HG02642 (cell line): ENCODE data around the gene KIAA0753.

Experiments used
- ATAC-seq: cut with Tn5 transposase; IDR thresholded peaks from one replicate; pipeline ENCODE4 v1.9.1; 2021; ENCODE audit warnings: mild to moderate bottlenecking; ENCODE audit not compliant: unreplicated experiment, poor library complexity

The KIAA0753 gene

DNA sequence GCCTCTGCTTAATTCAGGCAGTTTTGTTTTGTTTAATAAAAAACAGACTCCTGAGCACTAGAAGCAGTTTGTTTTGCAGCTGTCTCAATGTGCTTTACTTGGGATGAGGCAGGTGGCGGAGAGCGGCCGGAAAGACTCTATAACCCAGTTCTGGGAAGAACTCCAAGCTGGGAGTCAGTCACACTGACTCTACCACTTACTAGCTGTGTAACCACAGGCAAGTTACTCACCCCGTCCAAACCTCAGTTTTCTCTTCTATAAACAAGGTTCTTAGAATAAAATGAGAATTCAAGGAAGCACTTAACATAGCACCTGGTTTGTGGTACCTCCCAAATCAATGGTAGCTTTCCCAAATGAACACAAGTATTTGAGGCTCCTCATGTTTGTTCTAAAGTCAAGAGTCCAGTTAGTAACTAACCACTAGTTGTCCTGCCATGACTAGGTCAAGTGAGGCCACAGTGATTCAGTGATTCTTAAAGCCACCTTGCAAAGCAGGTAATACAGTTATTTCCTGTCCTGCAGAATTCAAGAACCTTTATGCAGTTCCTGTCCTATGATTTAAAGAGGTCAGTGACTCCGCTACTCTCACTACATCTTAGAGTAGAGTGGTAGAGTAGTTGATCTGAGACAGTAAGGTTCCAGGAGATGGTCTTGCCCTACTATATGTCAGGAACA lies 3.1 kb upstream of the KIAA0753 start:
- no peak for ATAC-seq

GRCh38 chr17:6642592-6642991 lies 2.1 kb upstream of the KIAA0753 start:
- no peak for ATAC-seq

GRCh38 chr17:6641247-6641863 lies 844 bp upstream of the KIAA0753 start:
- peak; percentile 24 for ATAC-seq

DNA sequence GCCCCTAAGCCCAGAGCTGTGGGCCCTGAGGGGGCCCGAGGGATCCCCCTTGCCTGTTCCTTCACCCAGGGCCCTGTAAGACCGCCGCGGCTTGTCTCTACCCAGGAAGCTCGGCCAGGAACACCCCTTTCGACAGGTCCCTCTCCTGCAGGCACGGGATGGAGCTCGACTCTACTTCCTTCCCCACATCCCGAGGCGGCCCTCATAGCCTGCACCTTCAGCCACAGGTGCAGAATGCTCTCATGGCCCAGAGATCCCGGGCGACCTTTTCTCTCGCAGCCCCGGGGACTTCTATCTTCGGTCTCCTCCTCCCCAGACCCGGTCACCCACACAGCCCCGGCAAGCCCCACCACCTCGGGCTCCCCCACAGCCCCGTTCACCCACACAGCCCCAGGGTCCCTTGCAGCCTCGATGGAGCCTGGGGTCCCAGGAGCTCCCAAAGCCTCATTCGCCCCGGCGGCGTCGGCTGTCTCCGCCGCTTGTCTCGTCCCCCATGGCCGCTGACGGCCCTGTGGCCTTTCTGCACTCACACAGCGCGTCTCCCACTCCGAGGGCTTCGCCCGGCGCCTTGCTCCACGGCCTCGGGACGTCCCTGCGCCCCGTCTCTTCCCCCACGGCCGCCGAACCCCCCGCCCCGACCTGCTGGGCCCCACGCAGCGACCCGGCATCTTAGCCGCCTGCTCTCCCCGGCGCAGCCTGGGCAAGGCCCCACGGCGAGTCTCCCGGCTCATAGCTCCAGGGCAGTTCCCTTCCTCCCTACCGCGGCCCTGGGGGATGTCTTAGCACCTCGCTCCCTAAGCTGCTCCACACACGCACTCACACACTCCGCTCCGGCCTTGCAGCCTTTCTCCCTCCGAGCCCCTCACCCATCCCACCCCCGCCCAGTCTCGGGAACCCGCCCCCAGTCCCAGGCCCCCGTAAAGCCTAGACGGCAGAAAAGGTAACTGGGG lies 650 bp downstream of the KIAA0753 start:
- ATAC-seq = peak; percentile 11

DNA sequence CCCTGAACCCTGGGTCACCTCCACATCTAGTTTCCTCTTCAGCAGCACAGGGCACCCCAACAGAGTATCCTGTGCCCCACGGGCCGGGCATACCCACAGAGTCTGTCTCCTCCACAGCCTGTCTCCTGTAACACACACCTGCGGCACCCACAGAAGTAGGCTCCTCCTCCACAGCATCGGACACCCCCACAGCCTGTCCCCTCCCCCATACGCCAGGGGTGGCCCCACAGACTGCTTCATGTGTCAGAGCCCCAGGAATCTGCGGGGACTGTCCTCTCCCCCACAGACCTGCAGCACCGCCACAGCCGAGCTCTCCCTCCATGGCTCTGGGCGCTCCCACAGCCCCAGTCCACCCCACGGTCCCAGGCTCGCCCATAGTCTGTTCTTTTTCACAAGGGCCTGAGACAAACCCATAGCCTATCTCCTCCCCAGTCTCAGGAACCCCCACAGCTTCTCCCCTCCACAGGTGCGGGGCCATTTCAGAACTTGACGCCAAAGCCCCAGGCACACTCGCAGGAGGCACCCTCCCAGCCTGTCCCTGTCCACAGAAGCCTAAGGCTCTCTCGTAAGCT lies 1.4 kb downstream of the KIAA0753 start:
- ATAC-seq = no peak

- ATAC-seq = no peak
Measured at GRCh38 chr17:6638046-6638908, 2.2 kb downstream of the KIAA0753 start.

GRCh38 chr17:6637458-6637840 lies 3.1 kb downstream of the KIAA0753 start:
- ATAC-seq = no peak

DNA sequence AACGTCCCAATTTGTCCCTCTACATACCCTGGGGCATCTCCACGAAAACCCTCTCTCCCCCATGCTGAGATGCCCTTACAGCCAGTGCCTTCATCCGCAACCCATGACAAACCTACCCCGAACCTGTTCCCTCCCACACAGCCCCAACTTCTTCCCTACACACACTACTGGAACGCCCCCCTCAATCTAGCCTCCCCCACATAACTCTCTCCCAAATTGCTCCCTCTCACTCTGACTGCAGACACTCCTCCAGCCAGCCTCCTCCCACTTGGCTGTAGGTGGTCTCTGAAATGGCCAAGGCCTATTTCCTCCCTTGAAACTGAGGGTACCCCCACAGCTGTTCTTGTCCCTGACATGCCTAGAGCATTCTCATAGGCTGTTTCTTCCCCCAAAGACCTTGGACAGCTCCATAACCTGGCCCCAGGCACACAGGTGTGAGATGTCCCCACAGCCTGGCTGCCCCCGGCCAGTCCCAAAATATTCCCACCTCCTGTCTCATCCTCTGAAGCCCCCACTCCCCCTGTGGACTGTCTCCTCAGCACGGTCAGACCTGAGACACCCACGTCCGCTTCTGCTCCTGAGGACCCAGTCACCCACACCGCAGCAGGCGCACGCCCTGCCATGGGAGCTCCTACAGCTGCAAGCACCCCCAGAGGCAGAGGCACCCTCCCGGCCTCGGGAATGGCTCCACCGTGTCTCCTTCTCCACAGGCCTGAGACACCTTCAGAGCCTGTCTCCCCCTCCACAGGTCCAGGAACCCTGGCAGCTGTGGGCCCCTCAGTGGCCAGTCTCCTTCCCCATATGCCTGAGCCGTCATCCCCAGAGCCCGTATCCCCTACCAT lies 3.7 kb downstream of the KIAA0753 start:
- ATAC-seq = no peak

DNA sequence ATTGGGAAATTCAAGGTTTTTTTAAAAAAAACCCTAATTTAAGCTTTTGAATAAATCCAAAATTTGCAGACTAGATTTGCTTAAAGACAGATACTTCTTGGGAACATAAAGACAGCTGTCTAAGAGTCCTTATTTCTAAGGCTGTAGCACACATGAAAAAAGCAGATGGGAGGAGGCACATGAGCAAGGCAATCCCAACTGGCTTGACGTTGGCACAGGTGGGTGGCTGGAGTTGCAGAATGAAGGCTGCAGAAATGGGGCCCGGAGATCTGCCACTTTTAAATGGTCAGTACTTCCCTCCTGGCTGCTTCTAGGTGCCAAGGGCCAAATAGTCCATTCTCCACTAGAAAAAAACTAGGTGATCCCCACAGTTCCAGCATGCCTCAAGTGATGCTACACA lies 4.4 kb downstream of the KIAA0753 start:
- ATAC-seq = no peak

GRCh38 chr17:6633263-6633662 lies 7.2 kb downstream of the KIAA0753 start:
- ATAC-seq = no peak

GRCh38 chr17:6632530-6632929 lies 8.0 kb downstream of the KIAA0753 start:
- no peak for ATAC-seq

DNA sequence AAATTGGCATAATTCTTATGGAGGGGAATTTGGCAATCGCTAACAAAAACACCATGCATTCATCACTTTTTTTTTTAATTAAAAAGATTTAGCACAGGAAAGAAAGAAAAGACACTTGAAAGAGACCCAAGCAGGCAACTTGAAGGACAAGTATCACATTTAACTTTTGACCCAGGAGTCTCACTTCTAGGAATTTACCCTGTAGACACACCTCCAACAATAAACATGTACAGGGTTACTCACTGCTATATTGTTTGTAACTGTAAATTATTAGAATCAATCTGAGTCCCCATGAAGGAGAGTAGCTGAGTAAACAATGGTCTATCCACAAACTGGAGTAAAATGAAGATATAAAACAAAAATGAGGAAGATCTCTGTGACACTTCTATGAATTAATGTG lies 10.1 kb downstream of the KIAA0753 start:
- no peak for ATAC-seq

DNA sequence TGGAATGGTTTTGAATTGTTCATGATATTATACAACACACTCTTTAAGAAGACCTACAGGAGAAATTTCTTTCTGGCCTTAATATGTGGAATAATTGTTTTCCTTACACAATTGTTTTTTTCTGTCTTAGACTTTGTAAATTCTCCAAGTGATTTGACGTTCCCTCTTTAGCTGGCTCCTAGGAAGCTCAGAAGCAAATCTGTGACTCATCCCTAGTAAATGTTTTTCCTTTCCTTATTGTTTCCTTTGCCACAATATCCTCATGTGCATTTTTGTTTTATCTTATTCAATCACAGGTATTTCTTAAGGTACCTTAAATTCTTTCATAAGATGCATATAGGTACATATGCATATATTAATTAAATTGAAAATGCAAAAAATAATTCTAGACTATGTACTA lies 13.5 kb downstream of the KIAA0753 start:
- no peak for ATAC-seq

- ATAC-seq = no peak
Measured at GRCh38 chr17:6626616-6627015, 13.9 kb downstream of the KIAA0753 start.

GRCh38 chr17:6623941-6624340 lies 16.6 kb downstream of the KIAA0753 start:
- ATAC-seq = no peak

DNA sequence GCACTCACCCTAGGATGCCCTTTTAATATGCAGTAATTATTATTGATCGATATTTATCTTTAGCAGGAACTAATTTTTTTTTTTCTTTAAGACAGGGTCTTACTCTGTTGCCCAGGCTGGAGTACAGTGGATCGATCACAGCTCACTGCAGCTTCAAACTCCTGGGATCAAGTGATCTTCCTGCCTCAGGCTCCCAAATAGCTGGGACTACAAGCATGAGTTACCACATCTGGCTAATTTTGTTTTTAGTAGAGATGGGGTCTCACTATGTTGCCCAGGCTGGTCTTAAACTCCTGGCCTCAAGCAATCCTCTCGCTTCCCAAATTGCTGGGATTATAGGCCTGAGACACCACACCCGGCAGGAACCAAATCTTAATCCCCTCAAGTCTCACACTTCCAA lies 29.3 kb downstream of the KIAA0753 start:
- no peak for ATAC-seq

GRCh38 chr17:6610011-6610410 lies 30.5 kb downstream of the KIAA0753 start:
- ATAC-seq = no peak

DNA sequence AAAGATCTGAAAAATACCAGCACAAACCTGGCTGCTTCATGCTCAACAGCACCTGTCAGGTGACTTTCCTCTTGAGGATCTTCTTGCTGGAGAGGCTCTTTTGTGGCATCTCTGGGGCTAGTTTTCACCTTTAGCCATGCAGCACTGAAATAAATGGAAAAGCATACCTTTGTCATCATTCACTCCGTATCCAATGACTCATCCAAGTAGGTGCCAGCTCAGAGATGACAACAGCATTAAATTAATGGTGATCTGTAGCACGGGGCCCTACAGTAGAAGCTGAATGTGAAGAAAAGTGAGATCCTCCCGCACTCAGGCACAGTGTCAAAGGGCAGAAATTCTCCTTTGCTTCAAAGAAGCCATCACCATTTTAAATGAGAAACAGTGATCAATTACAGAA lies 32.2 kb downstream of the KIAA0753 start:
- ATAC-seq = no peak

DNA sequence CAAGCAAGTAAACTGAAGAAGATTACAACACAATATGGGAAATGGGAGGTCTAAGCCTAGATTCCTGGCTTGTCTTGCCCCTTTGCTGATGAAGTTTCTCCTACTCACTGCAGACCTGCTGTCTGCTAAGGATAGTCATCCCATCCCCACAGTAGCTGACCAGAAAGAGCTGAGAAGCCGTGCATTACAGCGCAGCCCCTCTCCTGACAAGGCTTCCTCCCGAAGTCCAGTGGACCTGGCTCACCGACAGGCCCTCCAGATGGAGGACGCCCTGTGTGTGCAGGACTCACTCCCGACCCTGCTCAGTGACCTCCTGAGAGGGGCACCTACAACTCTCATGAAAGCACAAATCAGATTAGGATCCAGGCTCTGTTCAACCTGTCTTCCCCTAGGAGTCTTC lies 35.4 kb downstream of the KIAA0753 start:
- ATAC-seq = no peak
